GM21717 (cell line): Measurements from ENCODE around the gene TRIM8.

Experiments used
- ATAC-seq: cut with Tn5 transposase; IDR thresholded peaks from one replicate; pipeline ENCODE4 v1.9.1; 2021; ENCODE audit warnings: mild to moderate bottlenecking, moderate library complexity; ENCODE audit not compliant: unreplicated experiment

The TRIM8 gene

DNA sequence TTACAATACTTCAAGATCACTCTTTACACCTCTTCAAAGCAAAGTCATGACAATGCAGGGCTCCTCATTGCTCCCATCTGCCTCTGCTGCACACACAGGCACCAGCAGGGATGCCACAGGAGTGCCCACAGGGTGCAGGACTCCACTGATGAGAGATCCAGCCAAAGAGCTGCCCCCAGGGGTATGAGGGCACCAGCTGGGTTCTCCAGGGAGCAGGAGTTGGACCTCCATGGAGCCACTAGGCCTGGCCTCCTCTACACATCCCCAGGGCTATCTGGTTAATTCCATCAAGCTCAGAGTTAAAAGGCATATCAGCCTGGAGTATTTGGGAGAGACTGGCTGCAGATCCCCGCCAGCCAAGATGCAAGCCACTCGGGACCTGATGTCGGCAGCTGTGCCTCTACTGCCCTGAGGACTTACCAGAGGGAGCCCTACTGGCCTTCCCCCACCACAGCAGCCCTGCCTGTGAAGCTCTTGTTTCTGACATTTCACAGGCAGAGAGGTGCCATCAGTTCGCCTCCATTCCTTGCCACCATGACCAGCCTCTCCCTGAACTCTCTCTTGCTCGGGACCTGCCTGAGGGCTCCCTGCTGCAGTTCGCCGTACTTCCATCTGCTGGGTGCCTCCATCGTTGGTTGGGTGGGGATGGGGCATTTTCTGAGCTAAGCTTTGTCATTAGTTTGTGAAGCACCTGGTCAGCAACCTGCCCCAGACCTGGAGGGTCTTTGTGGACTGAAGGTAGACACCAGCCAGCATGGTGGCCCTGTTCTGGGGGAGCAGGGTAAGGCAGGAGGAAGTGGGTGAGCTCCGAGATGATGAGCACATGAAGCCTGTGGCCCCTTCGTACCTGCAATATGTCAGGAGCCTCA, 12.5 kb upstream of the TRIM8 start:
- ATAC-seq, result no peak

GRCh38 chr10:102632394-102633111, 11.7 kb upstream of the TRIM8 start:
- ATAC-seq, result no peak

DNA sequence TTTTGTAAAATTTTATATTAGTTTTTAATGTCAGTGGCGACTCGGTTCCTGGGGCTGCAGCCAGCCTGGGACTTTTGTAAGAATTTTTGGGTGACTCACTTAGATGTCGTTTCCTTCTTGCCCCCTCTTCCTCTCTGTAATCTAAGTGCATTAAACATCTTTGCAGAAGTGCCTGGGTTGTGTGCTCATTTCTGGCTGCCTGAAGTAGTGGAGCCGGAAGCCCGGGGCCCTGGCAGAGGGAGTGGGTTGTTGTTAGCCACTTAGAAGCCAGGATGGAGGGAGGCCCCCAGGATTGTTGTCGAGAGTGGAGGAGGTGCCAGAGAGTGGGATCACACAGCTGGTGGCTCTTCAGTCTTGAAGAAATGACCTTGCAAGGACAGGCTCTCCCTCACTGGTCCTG, 11.0 kb upstream of the TRIM8 start:
- ATAC-seq, result no peak

DNA sequence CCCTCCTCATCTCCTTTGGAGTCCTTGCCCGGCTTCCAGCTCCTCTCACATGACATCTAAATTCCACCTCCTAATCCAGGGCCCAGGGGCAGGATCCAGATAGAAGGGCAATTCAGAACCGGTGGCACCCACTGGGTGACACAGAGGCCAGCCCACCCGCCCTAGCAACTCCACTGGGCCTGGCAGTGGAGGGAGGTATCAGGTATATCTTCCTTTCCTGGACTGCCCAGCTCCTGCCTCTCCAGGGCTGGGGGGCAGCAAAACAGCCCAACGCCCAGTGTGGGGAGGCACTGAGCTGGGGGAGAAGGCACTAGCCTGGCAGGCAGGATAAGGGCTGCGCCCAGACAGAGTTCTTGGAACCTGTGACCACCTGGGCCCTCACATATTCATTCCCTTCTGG, 10.4 kb upstream of the TRIM8 start:
- ATAC-seq, result no peak

- no peak for ATAC-seq
These were observed 9.6 kb upstream of the TRIM8 start for GRCh38 chr10:102634686-102635085.

GRCh38 chr10:102635377-102635776, 8.9 kb upstream of the TRIM8 start:
- no peak for ATAC-seq

- no peak for ATAC-seq
These were observed 4.7 kb upstream of the TRIM8 start for GRCh38 chr10:102639537-102639936.

GRCh38 chr10:102641402-102641801, 2.9 kb upstream of the TRIM8 start:
- ATAC-seq, result no peak

DNA sequence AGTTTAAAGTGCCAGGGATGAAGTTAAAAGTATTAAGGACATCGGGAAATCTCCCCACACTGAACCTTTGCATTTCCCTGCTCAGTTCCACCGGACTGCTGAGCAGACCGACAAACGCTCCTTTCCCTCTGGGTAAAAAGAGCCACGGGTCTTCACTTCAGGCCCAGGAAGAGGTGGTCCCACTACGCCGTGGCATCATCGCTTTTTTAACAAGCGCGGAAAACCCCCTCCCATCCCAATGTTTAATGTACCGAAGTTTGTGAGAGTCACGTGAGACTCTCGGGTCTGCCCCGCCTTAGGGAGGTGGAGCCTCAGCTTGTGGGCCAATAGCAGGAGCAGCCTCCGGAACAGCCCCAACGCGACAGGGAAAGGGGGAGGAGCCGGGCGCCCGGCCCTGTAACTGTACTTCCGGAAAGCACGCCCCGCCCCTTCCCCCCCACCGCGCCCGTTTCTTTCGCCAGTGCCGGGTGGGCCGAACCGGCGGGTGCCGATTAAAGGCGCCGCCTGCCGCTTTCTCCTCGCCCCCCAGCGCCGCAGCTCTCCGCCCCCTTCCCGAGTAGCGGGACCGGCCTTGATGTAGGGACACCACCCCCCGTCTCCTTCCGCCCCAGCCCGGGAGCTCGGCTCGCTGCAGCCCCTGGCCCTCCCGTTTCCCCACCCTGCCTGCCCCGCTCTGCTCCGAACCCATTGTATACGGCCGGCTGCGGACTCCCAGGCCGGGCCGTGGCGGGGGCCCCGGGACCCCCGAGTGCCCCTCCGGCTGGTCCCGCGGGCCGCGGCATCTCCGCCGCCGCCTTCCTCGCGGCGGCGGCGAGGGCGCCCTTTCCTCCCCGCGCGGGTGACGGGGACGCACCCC, 2.2 kb upstream of the TRIM8 start:
- ATAC-seq, result peak; percentile 37

GRCh38 chr10:102642736-102643335, 1.4 kb upstream of the TRIM8 start:
- ATAC-seq, result no peak

GRCh38 chr10:102643336-102644065, 778 bp upstream of the TRIM8 start:
- no peak for ATAC-seq

DNA sequence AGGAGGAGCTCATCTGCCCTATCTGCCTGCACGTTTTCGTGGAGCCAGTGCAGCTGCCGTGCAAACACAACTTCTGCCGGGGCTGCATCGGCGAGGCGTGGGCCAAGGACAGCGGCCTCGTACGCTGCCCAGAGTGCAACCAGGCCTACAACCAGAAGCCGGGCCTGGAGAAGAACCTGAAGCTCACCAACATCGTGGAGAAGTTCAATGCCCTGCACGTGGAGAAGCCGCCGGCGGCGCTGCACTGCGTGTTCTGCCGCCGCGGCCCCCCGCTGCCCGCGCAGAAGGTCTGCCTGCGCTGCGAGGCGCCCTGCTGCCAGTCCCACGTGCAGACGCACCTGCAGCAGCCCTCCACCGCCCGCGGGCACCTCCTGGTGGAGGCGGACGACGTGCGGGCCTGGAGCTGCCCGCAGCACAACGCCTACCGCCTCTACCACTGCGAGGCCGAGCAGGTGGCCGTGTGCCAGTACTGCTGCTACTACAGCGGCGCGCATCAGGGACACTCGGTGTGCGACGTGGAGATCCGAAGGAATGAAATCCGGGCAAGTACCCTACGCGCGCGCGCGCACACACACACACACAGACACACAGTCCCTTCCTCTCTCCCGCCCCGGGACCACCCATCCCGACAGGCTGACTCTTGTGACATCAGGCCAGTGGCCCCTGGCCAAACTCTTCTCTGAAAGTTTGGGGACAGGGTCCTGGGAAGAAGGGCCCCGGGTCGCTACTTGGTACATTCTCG, 538 bp downstream of the TRIM8 start:
- ATAC-seq, result no peak

DNA sequence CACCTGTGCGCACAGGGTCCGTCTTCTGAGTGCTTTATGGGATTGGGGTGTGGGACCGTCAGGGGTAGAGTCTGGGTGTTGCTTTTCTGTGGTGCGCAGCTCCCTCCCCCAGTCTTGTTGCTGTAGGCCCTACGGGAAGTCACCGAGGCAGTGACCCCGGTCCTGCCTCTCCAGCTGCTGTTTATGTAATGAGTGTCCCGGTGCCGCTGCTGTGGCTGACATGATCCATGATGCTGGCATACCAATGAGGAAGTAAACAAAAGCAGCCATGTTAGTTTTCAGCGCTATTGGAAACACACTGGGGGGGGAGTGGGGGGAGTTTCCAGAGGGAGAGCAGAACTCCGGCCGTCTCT, 1.1 kb downstream of the TRIM8 start:
- ATAC-seq, result no peak

DNA sequence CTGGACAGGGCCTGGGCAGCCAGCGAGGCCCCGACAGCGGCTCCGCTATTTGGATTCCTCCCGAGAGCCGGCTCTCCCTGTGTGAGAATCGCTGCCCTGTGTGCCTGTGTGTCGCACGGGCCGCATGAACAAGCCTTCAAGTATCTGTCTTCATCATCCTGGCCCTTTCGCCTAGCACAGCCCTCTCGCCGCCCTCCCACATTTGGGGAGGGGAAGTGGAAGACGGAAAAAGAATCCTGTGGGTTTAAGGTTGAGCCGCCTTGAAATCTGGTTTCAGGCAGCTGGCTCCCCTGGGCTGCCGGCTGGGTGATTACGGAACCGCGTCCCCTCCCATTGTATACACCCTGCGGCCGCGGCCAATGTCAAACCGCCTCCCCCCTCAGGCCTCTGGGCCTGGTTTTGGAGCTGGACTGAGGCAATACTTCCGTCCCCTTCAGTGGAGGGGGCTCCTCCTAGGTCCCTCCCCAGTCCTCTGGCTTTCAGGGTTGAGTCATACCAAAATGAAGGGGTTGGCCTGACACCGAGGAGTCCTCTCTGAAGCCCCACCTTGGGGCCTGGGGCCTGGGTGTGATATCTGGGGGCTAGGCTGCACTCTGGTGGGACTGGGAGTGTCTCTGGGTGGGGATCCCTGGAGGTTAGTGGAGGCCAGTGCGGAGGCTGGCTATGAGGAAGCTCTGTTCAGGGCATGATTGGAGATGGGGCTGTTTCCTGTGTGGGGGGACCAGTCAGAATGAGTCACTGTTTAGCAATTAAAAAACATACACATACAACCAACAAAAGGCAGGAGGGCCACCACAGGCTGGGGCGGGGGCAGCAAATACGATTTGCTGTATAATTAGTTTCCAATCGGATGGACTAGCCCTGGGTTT, 1.7 kb downstream of the TRIM8 start:
- ATAC-seq, result peak; percentile 35

GRCh38 chr10:102646610-102647442, 2.5 kb downstream of the TRIM8 start:
- no peak for ATAC-seq

GRCh38 chr10:102647443-102648268, 3.4 kb downstream of the TRIM8 start:
- no peak for ATAC-seq
